ENCODE results near the gene SOD2.
"Not testable (repeated sequence)": the region's sequence is repeated elsewhere in the genome, so short reads cannot be mapped to it uniquely, and the experiment has no call there.

SOD2 gene

GRCh38 chr6:159718634-159719033, 25.6 kb upstream of the SOD2 start:
- H3K4me3 ChIP-seq = no peak overlapping the region
- peak overlapping the region in 7 of 21 experiments; percentile 12 to 86 (median 35) for H3K27ac ChIP-seq

DNA sequence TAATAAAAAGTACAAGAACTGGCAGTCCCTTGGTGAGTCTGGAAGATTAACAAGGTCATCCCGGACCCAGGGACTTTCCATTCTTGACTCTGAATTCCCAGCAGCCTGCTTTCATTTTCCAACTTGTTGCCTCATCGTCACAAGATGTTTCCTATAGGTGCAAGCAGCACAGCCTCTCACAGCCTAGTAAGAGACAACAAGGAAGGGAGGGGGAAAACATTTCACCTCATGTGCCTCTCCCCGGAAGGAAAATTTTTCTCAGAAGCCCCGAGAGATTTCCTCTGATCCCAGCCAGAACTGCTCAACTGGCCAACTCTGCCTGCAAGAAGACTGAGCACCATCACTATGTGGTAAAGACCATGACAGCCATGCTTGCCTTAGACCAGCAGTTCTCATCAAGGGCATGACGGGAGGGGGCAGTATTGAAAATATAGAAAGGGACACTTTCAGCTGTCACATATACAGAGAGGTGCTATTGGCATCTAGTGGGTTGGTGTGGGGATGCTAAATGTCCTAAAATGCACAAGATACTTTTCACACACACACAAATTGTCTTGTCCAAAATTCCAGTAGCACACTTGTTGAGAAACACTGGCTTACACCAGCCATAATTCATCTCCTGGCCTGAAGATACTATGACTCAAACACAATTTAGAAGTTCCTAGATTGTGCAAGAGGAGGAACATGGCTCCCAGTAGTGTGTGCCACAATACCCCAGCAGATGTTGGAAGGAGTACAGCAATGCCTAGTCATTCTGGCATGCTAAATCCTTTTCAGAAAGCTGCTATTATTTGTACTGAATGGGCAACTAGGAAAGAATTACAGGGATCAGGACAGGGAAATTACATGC, 23.4 kb upstream of the SOD2 start:
- Histone ChIP-seq H3K4me3 (peak overlapping the region in 2 of 7 experiments; percentile 4 to 15), H3K27ac (peak overlapping the region in 20 of 21 experiments; percentile 33 to 91 (median 80))

DNA sequence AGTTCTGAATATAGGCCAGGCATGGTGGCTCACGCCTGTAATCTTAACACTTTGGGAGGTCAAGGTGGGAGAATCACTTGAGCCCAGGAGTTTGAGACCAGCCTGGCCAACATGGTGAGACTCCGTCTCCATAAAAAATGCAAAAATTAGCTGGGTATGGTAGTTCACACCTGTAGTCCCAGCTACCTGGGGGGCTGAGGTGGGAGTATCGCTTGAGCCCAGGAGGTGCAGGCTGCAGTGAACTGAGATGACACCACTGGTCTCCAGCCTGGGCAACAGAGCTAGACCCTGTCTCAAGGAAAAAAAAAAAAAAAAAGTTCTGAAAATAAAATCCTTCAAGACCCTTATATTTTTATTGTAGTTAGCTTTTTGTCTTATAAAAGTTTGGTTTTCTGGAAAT, 22.6 kb upstream of the SOD2 start:
- H3K27ac ChIP-seq = peak overlapping the region in 20 of 21 experiments; percentile 33 to 91 (median 80)

DNA sequence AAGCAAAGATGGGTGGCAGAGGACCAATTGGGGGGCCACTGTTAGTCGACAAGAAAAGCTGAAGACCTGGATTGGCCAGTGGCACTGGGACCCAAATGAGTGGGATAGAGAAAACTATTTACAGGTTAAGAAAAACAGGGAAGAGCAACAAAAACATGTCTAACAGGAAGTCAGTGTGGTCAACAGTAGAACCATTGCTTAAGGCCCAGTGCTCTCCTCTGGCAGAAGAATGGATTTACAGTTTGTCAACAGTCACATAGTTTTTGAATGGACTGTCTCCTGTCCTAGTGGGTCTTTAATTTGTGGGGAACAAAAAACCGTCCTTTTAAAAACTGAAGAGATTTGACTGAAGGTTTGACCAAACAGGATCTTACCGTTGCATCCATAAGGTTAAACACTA, 22.1 kb upstream of the SOD2 start:
- H3K27ac ChIP-seq = peak overlapping the region in 19 of 21 experiments; percentile 24 to 91 (median 82)

More for the DNA sequence above, 22.6 kb upstream of the SOD2 start:
- H3K4me3 ChIP-seq = no peak overlapping the region

GRCh38 chr6:159714404-159714803, 21.4 kb upstream of the SOD2 start:
- no peak overlapping the region for H3K4me3 ChIP-seq
- H3K27ac ChIP-seq = peak overlapping the region in 14 of 21 experiments; percentile 24 to 91 (median 83)

More for the DNA sequence above, 22.1 kb upstream of the SOD2 start:
- no peak overlapping the region for H3K4me3 ChIP-seq

- peak overlapping the region in 7 of 21 experiments; percentile 79 to 87 (median 84) for H3K27ac ChIP-seq
- H3K4me3 ChIP-seq = no peak overlapping the region
Observed at GRCh38 chr6:159713984-159714383, 20.9 kb upstream of the SOD2 start.

GRCh38 chr6:159712389-159712788, 19.3 kb upstream of the SOD2 start:
- H3K4me3 ChIP-seq = not testable (repeated sequence)

DNA sequence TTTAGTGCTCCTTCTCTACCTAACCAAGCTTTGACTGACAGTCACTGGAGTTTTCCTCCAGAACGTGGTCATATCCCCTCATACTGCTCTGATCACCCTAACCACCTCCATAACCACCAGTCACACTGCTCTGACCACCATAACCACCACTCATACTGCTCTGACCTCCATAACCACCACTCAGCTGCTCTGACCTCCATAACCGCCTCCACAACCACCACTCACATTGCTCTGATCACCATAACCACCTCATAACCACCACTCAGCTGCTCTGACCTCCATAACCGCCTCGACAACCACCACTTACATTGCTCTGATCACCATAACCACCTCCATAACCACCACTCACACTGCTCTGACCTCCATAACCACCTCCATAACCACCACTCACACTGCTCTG, 17.6 kb upstream of the SOD2 start:
- not testable (repeated sequence) for H3K27ac ChIP-seq, H3K4me3 ChIP-seq

More at GRCh38 chr6:159712389-159712788, 19.3 kb upstream of the SOD2 start:
- not testable (repeated sequence) for H3K27ac ChIP-seq

DNA sequence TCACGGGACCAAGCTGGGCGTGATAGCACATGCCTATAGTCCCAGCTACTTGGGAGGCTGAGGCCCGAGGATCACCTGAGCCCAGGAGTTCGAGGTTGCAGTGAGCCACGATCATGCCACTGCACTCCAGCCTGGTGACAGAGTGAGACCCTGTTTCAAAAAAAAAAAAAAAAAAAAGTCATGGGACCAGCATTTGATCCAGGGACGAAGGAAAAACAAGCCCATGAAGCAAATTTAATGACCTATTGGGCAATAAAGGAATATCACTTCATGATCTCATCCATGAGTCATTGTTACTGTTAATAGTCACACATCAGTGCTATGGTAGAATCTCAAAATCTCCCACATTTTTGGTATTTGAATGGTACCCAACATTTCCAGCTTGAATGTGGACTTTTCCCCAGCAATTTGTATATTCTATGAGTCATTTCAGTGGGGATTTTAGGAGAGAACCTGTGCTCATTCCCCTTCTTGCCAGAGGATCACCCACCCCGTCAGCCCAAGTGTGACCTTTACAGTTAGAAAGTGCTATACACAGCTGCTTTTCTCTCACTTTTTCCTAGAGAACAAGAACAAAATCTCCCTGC, 8.5 kb upstream of the SOD2 start:
- H3K27ac ChIP-seq = peak overlapping the region in 18 of 21 experiments; percentile 8 to 92 (median 74)

GRCh38 chr6:159700970-159701369, 7.9 kb upstream of the SOD2 start:
- peak overlapping the region in 19 of 21 experiments; percentile 8 to 92 (median 73) for H3K27ac ChIP-seq
- H3K4me3 ChIP-seq = no peak overlapping the region

More for the DNA sequence above, 8.5 kb upstream of the SOD2 start:
- no peak overlapping the region for H3K4me3 ChIP-seq

GRCh38 chr6:159695984-159696383, 2.9 kb upstream of the SOD2 start:
- H3K27ac ChIP-seq = peak overlapping the region in 2 of 21 experiments; percentile 17 to 96

GRCh38 chr6:159693894-159694545, 979 bp upstream of the SOD2 start:
- Histone ChIP-seq H3K27ac (peak overlapping the region; percentile 88 to 100 (median 97)), H3K4me3 (peak overlapping the region; percentile 75 to 96 (median 88))

More at GRCh38 chr6:159695984-159696383, 2.9 kb upstream of the SOD2 start:
- no peak overlapping the region for H3K4me3 ChIP-seq

- peak overlapping the region; percentile 88 to 100 (median 97) for H3K27ac ChIP-seq
- peak overlapping the region; percentile 75 to 96 (median 88) for H3K4me3 ChIP-seq
Observed at GRCh38 chr6:159692303-159693127, 526 bp downstream of the SOD2 start.

DNA sequence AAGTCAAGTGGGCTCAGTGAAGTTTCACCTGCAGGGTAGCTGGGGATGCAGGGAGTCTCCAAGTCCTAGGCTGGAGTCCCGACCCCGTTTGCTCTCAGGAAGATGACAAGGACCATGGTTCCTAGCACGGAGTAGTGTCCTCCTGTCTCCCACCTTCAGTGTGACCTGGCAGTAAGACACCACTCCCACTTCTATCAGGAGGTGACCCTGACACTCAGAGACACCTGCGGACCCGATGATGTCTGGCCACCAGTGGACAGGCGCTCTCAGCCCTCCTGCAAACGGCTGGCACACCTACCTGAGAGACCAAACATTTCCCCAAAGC, 1.1 kb downstream of the SOD2 start:
- peak overlapping the region; percentile 75 to 96 (median 88) for H3K4me3 ChIP-seq
- peak overlapping the region in 19 of 21 experiments; percentile 88 to 100 (median 97) for H3K27ac ChIP-seq

- peak overlapping the region; percentile 75 to 96 (median 88) for H3K4me3 ChIP-seq
Observed at GRCh38 chr6:159691133-159691962, 1.7 kb downstream of the SOD2 start.

GRCh38 chr6:159690135-159690534, 2.9 kb downstream of the SOD2 start:
- Histone ChIP-seq H3K4me3 (peak overlapping the region in 1 of 7 experiments; percentile 88), H3K27ac (peak overlapping the region in 5 of 21 experiments; percentile 12 to 99 (median 99))

More at GRCh38 chr6:159691133-159691962, 1.7 kb downstream of the SOD2 start:
- peak overlapping the region in 19 of 21 experiments; percentile 88 to 100 (median 97) for H3K27ac ChIP-seq

- H3K27ac ChIP-seq = peak overlapping the region in 3 of 21 experiments; percentile 24 to 99 (median 99)
- H3K4me3 ChIP-seq = peak overlapping the region in 1 of 7 experiments; percentile 88
Observed at GRCh38 chr6:159689001-159689400, 4.0 kb downstream of the SOD2 start.

DNA sequence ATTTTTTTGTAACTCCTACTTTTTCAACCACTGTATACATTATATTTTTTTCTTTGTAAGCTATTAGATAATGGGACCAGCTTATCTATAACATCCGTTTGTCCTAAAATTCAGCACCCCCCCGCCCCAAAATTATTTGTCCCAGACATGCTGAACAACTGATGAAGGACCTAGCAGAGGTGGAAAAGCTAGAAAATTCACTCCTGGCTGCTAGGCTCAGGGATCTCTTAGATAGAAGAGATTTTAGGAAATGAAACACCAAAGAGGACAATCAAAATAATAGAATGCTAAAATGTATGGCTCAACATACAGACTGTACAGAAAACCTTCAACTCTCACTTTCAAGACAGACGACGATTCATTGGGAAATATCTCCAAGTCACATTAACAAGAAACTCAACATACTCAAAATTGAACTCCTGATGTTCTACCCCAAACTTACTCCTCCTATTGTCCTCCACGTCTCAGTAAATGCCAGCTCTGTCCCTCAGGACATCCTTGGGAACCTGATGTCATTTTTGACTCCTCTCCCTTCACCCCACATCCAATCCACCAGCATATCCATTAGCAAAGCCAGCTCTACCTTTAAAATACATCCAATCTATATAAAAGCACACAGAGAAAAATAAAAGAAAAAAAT, 4.7 kb downstream of the SOD2 start:
- H3K4me3 ChIP-seq = peak overlapping the region in 1 of 7 experiments; percentile 88
- peak overlapping the region in 2 of 21 experiments; percentile 24 to 99 for H3K27ac ChIP-seq
